Endothelial cell of umbilical vein (primary cell): ENCODE data around the gene TRAF1. TPM values are rescaled to one million over a fixed set of nuclear protein-coding genes. Genes with fewer than 3 reads are reported as not detected.
A peak's percentile ranks its signal among the peaks of the same experiment; 100 is the strongest.

Source experiments
- BruUV-seq: library from RNA; stranded (reverse); fragments of 400-500 nt; replicated peaks from 2 replicates; lab custom pipeline; 2021; lab: Mats Ljungman, UMichigan
- CTCF ChIA-PET: fragments of 300-600, 350-600 bp; sonication (Branson Sonifier 250); formaldehyde crosslinking; loops from one replicate; lab custom pipeline; 2021; ENCODE audit warnings: antibody characterized with exemption, inconsistent platforms; lab: Charles Lee
- POLR2A ChIA-PET: fragments of 300-600, 350-600 bp; sonication (Branson Sonifier 250); formaldehyde crosslinking; loops from one replicate; lab custom pipeline; 2021; ENCODE audit warnings: antibody characterized with exemption, inconsistent platforms; lab: Charles Lee
- DNase-seq: peaks from one replicate; pipeline ENCODE4 v3.0.0-alpha.2; 2011; ENCODE audit warnings: low read depth, low spot score
- FAIRE-seq: peaks from 2 replicates; lab custom pipeline; 2011; peaks lifted over from hg19 to GRCh38; lab: Jason Lieb, UNC
- H2AFZ ChIP-seq: 2 replicates; pipeline ENCODE4 v1.6.0; 2012; ENCODE audit warnings: low read depth, low read length, control low read depth, inconsistent platforms
- H3K27ac ChIP-seq: 2 replicates; pipeline ENCODE4 v1.5.1; 2011; ENCODE audit warnings: low read depth, mild to moderate bottlenecking, control low read depth, low read length, moderate library complexity; ENCODE audit not compliant: insufficient read depth
- H3K27me3 ChIP-seq, 2 experiments: 2 replicates each; pipeline versions ENCODE4 v1.6.0 to v1.6.1; 2011; ENCODE audit warnings: low read length in 2 of 2, mixed read lengths in 1 of 2; ENCODE audit not compliant: control insufficient read depth in 2 of 2, insufficient read depth in 2 of 2
- H3K36me3 ChIP-seq, 2 experiments: 2 replicates in 1 of 2; 3 replicates in 1 of 2; pipeline ENCODE4 v1.5.1; 2011; ENCODE audit warnings: low read length in 2 of 2, mild to moderate bottlenecking in 1 of 2, moderate library complexity in 1 of 2; ENCODE audit not compliant: control insufficient read depth in 2 of 2, insufficient read depth in 2 of 2; ENCODE audit errors: extremely low read depth in 1 of 2
- H3K4me1 ChIP-seq: 3 replicates; pipeline ENCODE4 v1.5.1; 2011; ENCODE audit warnings: mild to moderate bottlenecking, low read length; ENCODE audit not compliant: control insufficient read depth, insufficient read depth; ENCODE audit errors: extremely low read depth
- H3K4me2 ChIP-seq: 2 replicates; pipeline ENCODE4 v1.6.1; 2011; ENCODE audit warnings: low read length, control low read depth, mixed read lengths; ENCODE audit not compliant: insufficient read depth
- H3K4me3 ChIP-seq, 3 experiments: fragments of 200-600 bp in 1 of 3; sonication (generic), shearing (Covaris generic) in 1 of 3; replicated peaks in 1 of 3; 2 replicates each; pipeline ENCODE4 v1.5.1; 2011 to 2016; ENCODE audit warnings: control low read depth in 3 of 3, low read length in 3 of 3, mild to moderate bottlenecking in 2 of 3, inconsistent platforms in 1 of 3, low read depth in 1 of 3, moderate library complexity in 1 of 3; ENCODE audit not compliant: insufficient read depth in 1 of 3
- H3K79me2 ChIP-seq: 2 replicates; pipeline ENCODE4 v1.6.0; 2012; ENCODE audit warnings: low read length, inconsistent platforms; ENCODE audit not compliant: control insufficient read depth, insufficient read depth
- H3K9ac ChIP-seq: replicated peaks from 2 replicates; pipeline ENCODE3; 2011; ENCODE audit warnings: low read length, control low read depth; ENCODE audit not compliant: insufficient read depth; ENCODE audit errors: extremely low read depth
- H3K9me1 ChIP-seq: replicated peaks from 3 replicates; pipeline ENCODE4 v1.6.0; 2011; ENCODE audit warnings: mild to moderate bottlenecking, low read length; ENCODE audit not compliant: control insufficient read depth, insufficient read depth; ENCODE audit errors: extremely low read depth
- H3K9me3 ChIP-seq: replicated peaks from 2 replicates; pipeline ENCODE4 v1.5.1; 2012; ENCODE audit warnings: low read length, inconsistent platforms; ENCODE audit not compliant: control insufficient read depth, insufficient read depth
- H4K20me1 ChIP-seq: replicated peaks from 2 replicates; pipeline ENCODE3; 2011; ENCODE audit warnings: mild to moderate bottlenecking, low read length; ENCODE audit not compliant: control insufficient read depth, insufficient read depth; ENCODE audit errors: extremely low read depth
- CTCF ChIP-seq, 2 donors: IDR thresholded peaks; 1 replicate in 1 of 2; 2 replicates in 1 of 2; pipeline ENCODE4 v1.5.1; 2011; ENCODE audit warnings: low read length in 2 of 2, mild to moderate bottlenecking in 2 of 2, moderate library complexity in 2 of 2, control low read depth in 1 of 2, inconsistent platforms in 1 of 2, low read depth in 1 of 2; ENCODE audit not compliant: insufficient read depth in 1 of 2; ENCODE audit errors: extremely low read depth in 1 of 2
- EZH2 ChIP-seq: IDR thresholded peaks from 2 replicates; pipeline ENCODE4 v1.6.1; 2012; ENCODE audit warnings: borderline replicate concordance, low read depth, mild to moderate bottlenecking, moderate library complexity, low read length, inconsistent platforms; ENCODE audit not compliant: severe bottlenecking
- FOS ChIP-seq: IDR thresholded peaks from 2 replicates; pipeline ENCODE4 v1.6.1; 2011; ENCODE audit warnings: mild to moderate bottlenecking, low read length, moderate library complexity, borderline replicate concordance; ENCODE audit not compliant: insufficient read depth
- GATA2 ChIP-seq: IDR thresholded peaks from 2 replicates; pipeline ENCODE4 v1.7.0; 2011; ENCODE audit warnings: low read depth, mild to moderate bottlenecking, moderate library complexity, mixed read lengths, low read length; ENCODE audit not compliant: insufficient read length, insufficient read depth
- JUN ChIP-seq: IDR thresholded peaks from 2 replicates; pipeline ENCODE4 v1.6.1; 2011; ENCODE audit warnings: borderline replicate concordance, low read depth; ENCODE audit not compliant: insufficient read length, insufficient read depth
- POLR2A ChIP-seq: IDR thresholded peaks from 2 replicates; pipeline ENCODE4 v1.6.1; 2012; ENCODE audit warnings: low read depth, mild to moderate bottlenecking, control low read depth, low read length
- dilution Hi-C: fragments of 300-500 bp; cut with MboI; formaldehyde crosslinking; loops from one replicate; pipeline ENCODE4 v1.15.0; 2019; ENCODE audit warnings: low sequenced_read_pairs; ENCODE audit not compliant: extremely low pct_ligation_motif_present
- intact Hi-C: fragments of 100-400 bp; cut with micrococcal nuclease; formaldehyde crosslinking; loops from one replicate; pipeline ENCODE4 v1.10.0; 2022
- polyA plus RNA-seq, 4 experiments: library from polyadenylated mRNA; depleted of rRNA in 3 of 4; stranded (reverse) in 3 of 4; unstranded in 1 of 4; fragments of >200 nt; gene quantifications; 2 replicates each; pipeline versions ENCODE4 v1.2.1 to v1.2.3, GENCODE V29; 2011 to 2012; ENCODE audit warnings: missing spikeins in 1 of 4
- total RNA-seq: library from RNA; stranded (reverse); gene quantifications from 2 replicates; pipeline ENCODE4 v1.2.3, GENCODE V29; 2021
- TF ChIP-seq, protein P1 (sequence below): IDR thresholded peaks from 2 replicates; pipeline ENCODE4 v1.6.1; 2011; ENCODE audit not compliant: insufficient read depth, insufficient read length

Gene TRAF1
- total and polyA plus RNA-seq, 2 donors (not counting 3 experiments of a cell fraction or from before 2014, with no cell fraction given): 2.0 to 2.6 TPM

DNA sequence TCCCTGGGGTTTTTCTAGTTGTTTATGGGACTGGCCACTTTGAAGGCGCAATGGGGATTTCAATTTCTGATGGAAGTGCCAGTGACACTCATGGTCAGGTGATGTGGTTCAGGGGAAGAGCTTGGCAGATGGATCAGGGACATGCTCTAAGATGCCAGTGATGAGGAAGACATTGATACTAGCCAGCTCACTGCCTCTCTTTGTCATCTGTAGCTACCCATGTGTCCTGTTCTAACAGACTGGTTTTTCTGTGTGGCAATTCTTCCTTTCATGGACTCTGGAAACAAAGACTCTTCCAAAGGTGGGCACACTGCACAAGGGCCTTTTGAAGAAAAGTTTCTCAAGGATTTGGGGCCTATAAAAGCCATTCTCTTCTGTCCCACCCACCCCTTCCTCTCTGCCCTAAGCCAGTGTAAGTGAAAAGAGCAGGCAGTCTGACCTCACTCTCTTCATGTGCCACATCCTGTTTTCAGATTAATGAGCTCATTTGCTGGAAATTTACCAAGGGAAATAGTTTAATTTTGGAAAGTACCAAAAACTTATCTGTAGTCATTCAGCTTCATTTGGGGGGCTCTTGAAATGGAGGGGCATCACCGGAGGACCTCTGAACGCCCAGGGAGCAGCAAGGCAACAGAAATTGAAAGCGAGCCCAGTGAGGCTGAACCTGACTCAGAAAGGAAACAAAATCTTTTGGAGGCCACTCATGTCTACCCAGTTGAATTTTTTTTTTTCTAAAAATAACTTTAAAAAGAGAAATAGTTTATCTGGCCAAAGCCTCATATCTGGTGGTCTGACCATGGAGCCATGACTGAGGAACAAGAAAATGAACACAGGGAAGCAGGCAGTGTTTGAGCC is 4.9 kb upstream of the TRAF1 start:
- dilution Hi-C loops (no loop called here), intact Hi-C loops (loop anchor here (1.0 kb wide), 3 partner anchors 39 to 89 kb away; partner anchors contain the start of gene PSMD5)
- peak; percentile 88 for FAIRE-seq
- no peaks in the 10 kb centered on the region for H3K9me3 ChIP-seq
- ChIA-PET CTCF (interaction anchor here (0.6 to 0.9 kb wide), 3 partner anchors 11 to 50 kb away, joined by 3 to 7 read pairs (median 3); no protein-coding TSS in a partner anchor), POLR2A (interaction anchor here (0.6 kb wide), 1 partner anchor 83 kb away, joined by 3 read pairs; no protein-coding TSS in a partner anchor)
- H2AFZ ChIP-seq: peak overlapping the region; percentile 56
- H3K9ac ChIP-seq: peak overlapping the region; percentile 80
- TF ChIP-seq, protein P1, sequence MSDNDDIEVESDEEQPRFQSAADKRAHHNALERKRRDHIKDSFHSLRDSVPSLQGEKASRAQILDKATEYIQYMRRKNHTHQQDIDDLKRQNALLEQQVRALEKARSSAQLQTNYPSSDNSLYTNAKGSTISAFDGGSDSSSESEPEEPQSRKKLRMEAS: no peak
- TF ChIP-seq JUN (peak; percentile 74), FOS (peak; percentile 49)
- TSS peak; percentile 99 for BruUV-seq
- peak; percentile 89 for DNase-seq
- H3K4me3 ChIP-seq: no peak overlapping the region
- peak overlapping the region; percentile 97 for H3K27ac ChIP-seq
- H3K9me1 ChIP-seq: no peaks in the 10 kb centered on the region
- H4K20me1 ChIP-seq: no peaks in the 10 kb centered on the region
- H3K79me2 ChIP-seq: no peaks in the 10 kb centered on the region
- H3K36me3 ChIP-seq: no peaks in the 10 kb centered on the region
- peak overlapping the region; percentile 47 for H3K4me2 ChIP-seq
- H3K27me3 ChIP-seq: no peaks in the 10 kb centered on the region
- peaks cover 54% of the 10 kb centered on the region for H3K4me1 ChIP-seq

GRCh38 chr9:120929229-120929791 is 2.7 kb upstream of the TRAF1 start:
- intact Hi-C loops: no loop called here
- Histone ChIP-seq H4K20me1 (no peaks in the 10 kb centered on the region), H3K27me3 (no peaks in the 10 kb centered on the region), H3K4me2 (peak overlapping the region; percentile 39), H3K27ac (peak overlapping the region; percentile 69), H3K9ac (peak overlapping the region; percentile 58), H3K9me3 (no peaks in the 10 kb centered on the region), H3K36me3 (no peaks in the 10 kb centered on the region), H3K9me1 (no peaks in the 10 kb centered on the region), H3K79me2 (no peaks in the 10 kb centered on the region), H2AFZ (peak overlapping the region; percentile 27), H3K4me1 (peaks cover 41% of the 10 kb centered on the region), H3K4me3 (peak overlapping the region; percentile 30 to 52 (median 33))
- ChIA-PET POLR2A (no interaction called here), CTCF (interaction anchor here (0.8 to 1.2 kb wide), 3 partner anchors 10 to 82 kb away, joined by 3 to 4 read pairs (median 3); no protein-coding TSS in a partner anchor)
- dilution Hi-C loops: no loop called here
- no peak for FAIRE-seq
- TF ChIP-seq JUN (no peak), POLR2A (no peak), FOS (no peak), GATA2 (no peak), CTCF (IDR thresholded peaks at IDR 0.05; ENCODE audit: extremely low read depth in 1 of 2, insufficient read depth in 1 of 2, low read depth in 1 of 2, low read length in 2 of 2) (peak in 1 of 2 donors; percentile 20), EZH2 (no peak)
- TF ChIP-seq, protein P1: no peak
- DNase-seq: no peak
- no TSS peak for BruUV-seq
